Hematopoietic multipotent progenitor cell treated with erythropoietin and hydrocortisone succinate and interleukin-3 and kit ligand, for 6 days (in vitro differentiated cells): ENCODE measurements around the gene MYCT1.

Experiments used
- DNase-seq: peaks from one replicate; pipeline ENCODE4 v3.0.0-alpha.2; 2015

The MYCT1 gene

GRCh38 chr6:152723398-152723797, 25.7 kb downstream of the MYCT1 start:
- no peak for DNase-seq

GRCh38 chr6:152726313-152726712, 28.6 kb downstream of the MYCT1 start:
- no peak for DNase-seq

GRCh38 chr6:152727507-152727906, 29.8 kb downstream of the MYCT1 start:
- no peak for DNase-seq

GRCh38 chr6:152734630-152735029, 36.9 kb downstream of the MYCT1 start:
- no peak for DNase-seq

GRCh38 chr6:152736687-152737273, 39.1 kb downstream of the MYCT1 start:
- DNase-seq = peak; percentile 45

- no peak for DNase-seq
Measured at GRCh38 chr6:152745509-152746171, 47.9 kb downstream of the MYCT1 start.

- no peak for DNase-seq
Measured at GRCh38 chr6:152746172-152746553, 48.5 kb downstream of the MYCT1 start.

- peak; percentile 30 for DNase-seq
Measured at GRCh38 chr6:152748843-152749242, 51.1 kb downstream of the MYCT1 start.

GRCh38 chr6:152749336-152749735, 51.6 kb downstream of the MYCT1 start:
- no peak for DNase-seq

GRCh38 chr6:152750694-152751093, 53.0 kb downstream of the MYCT1 start, which contains the start of gene VIP:
TSS of gene VIP (plus strand) at chr6:152750797. CDS start at chr6:152752178, 1,381 bp downstream.
- peak; percentile 60 for DNase-seq

GRCh38 chr6:152765331-152765730, 67.6 kb downstream of the MYCT1 start:
- DNase-seq = no peak

- DNase-seq = no peak
Measured at GRCh38 chr6:152769159-152769558, 71.5 kb downstream of the MYCT1 start.

- no peak for DNase-seq
Measured at GRCh38 chr6:152769993-152770392, 72.3 kb downstream of the MYCT1 start.

GRCh38 chr6:152771061-152771687, 73.5 kb downstream of the MYCT1 start:
- no peak for DNase-seq
